ENCODE measurements around the gene KPNA6.
"Not testable (repeated sequence)": the region's sequence is repeated elsewhere in the genome, so short reads cannot be mapped to it uniquely, and the experiment has no call there.

Gene KPNA6

GRCh38 chr1:32074841-32075240 lies 33.0 kb upstream of the KPNA6 start:
- H3K4me3 ChIP-seq (ENCODE audit: low read depth in 1 of 2, low read length in 2 of 2), result 0 out of 4 replicates have a peak overlapping the region, but pooled peaks of 1 of the 2 experiments have one; percentile 10
- H3K36me3 ChIP-seq (ENCODE audit: insufficient read depth, low read length), result peaks cover 56% of the 10 kb centered on the region
- peak overlapping the region; percentile 33; the same call in 1 of the 2 replicates for H3K4me2 ChIP-seq (ENCODE audit: insufficient read depth, low read length)
- no peak overlapping the region for H3K27ac ChIP-seq (ENCODE audit: low read length)
- ATAC-seq (ENCODE audit: insufficient read depth, low read depth) (no peak), DNase-seq (no peak)
- H3K9ac ChIP-seq (ENCODE audit: low read depth, low read length), result no peak overlapping the region
- H4K20me1 ChIP-seq (ENCODE audit: insufficient read depth, low read length), result peaks cover 20% of the 10 kb centered on the region
- no peak for TF ChIP-seq EZH2 (IDR thresholded peaks at IDR 0.05; ENCODE audit: borderline replicate concordance, low read depth, low read length, severe bottlenecking)
- no peak for TF ChIP-seq CTCF (IDR thresholded peaks at IDR 0.05; ENCODE audit: borderline replicate concordance, extremely low read depth, low read length, poor library complexity, severe bottlenecking)
- no peaks in the 10 kb centered on the region for H3K27me3 ChIP-seq (ENCODE audit: insufficient read depth, low read length, poor library complexity)
- H3K4me1 ChIP-seq (ENCODE audit: insufficient read depth, low read length), result peaks cover 33% of the 10 kb centered on the region
- H3K79me2 ChIP-seq (ENCODE audit: insufficient read depth, low read length), result peaks cover 42% of the 10 kb centered on the region
- H3K9me3 ChIP-seq (ENCODE audit: insufficient read depth, low read length, severe bottlenecking), result no peaks in the 10 kb centered on the region
- H2AFZ ChIP-seq (ENCODE audit: low read depth, low read length), result no peak overlapping the region

GRCh38 chr1:32077451-32077850 lies 30.4 kb upstream of the KPNA6 start:
- TF ChIP-seq EZH2 (IDR thresholded peaks at IDR 0.05; ENCODE audit: borderline replicate concordance, low read depth, low read length, severe bottlenecking) (no peak), CTCF (IDR thresholded peaks at IDR 0.05; ENCODE audit: borderline replicate concordance, extremely low read depth, low read length, poor library complexity, severe bottlenecking) (no peak)
- peaks cover 20% of the 10 kb centered on the region for H3K4me1 ChIP-seq (ENCODE audit: insufficient read depth, low read length)
- no peak overlapping the region for H3K27ac ChIP-seq (ENCODE audit: low read length)
- DNase-seq, result no peak
- peaks cover 68% of the 10 kb centered on the region for H3K36me3 ChIP-seq (ENCODE audit: insufficient read depth, low read length)
- H3K9me3 ChIP-seq (ENCODE audit: insufficient read depth, low read length, severe bottlenecking), result no peaks in the 10 kb centered on the region
- no peak overlapping the region for H3K9ac ChIP-seq (ENCODE audit: low read depth, low read length)
- no peak overlapping the region for H2AFZ ChIP-seq (ENCODE audit: low read depth, low read length)
- no peak overlapping the region for H3K4me2 ChIP-seq (ENCODE audit: insufficient read depth, low read length)
- no peak for ATAC-seq (ENCODE audit: insufficient read depth, low read depth)
- H3K4me3 ChIP-seq (ENCODE audit: low read depth in 1 of 2, low read length in 2 of 2), result no peak overlapping the region
- H3K79me2 ChIP-seq (ENCODE audit: insufficient read depth, low read length), result peaks cover 42% of the 10 kb centered on the region
- H4K20me1 ChIP-seq (ENCODE audit: insufficient read depth, low read length), result peaks cover 20% of the 10 kb centered on the region
- no peaks in the 10 kb centered on the region for H3K27me3 ChIP-seq (ENCODE audit: insufficient read depth, low read length, poor library complexity)

DNA sequence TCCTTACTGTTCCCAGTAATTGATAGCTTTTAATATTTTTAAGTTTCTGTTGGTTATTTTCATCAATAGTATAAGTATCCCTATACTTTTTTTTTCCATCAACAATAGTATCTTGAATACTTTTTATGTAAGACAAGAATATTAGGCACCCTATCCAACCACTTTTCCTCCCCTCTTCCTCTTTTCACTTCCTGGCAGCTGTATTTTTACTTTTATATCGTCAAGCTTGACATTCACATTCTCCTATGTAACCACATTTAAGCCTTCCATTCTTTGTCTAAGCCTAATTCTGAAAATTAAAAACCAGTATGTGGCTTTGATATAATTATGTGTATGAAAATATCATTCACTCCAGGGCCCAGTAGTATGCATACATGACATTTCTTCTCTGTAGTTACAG lies 25.8 kb upstream of the KPNA6 start:
- H4K20me1 ChIP-seq (ENCODE audit: insufficient read depth, low read length), result no peaks in the 10 kb centered on the region; the same call in 1 of the 2 replicates
- ATAC-seq (ENCODE audit: insufficient read depth, low read depth), result no peak
- H3K4me3 ChIP-seq (ENCODE audit: low read depth in 1 of 2, low read length in 2 of 2), result no peak overlapping the region
- no peaks in the 10 kb centered on the region for H3K9me3 ChIP-seq (ENCODE audit: insufficient read depth, low read length, severe bottlenecking)
- peaks cover 66% of the 10 kb centered on the region for H3K36me3 ChIP-seq (ENCODE audit: insufficient read depth, low read length)
- no peak overlapping the region for H3K27ac ChIP-seq (ENCODE audit: low read length)
- H3K9ac ChIP-seq (ENCODE audit: low read depth, low read length), result no peak overlapping the region
- H3K27me3 ChIP-seq (ENCODE audit: insufficient read depth, low read length, poor library complexity), result no peaks in the 10 kb centered on the region
- peaks cover 7% of the 10 kb centered on the region; the same call in 1 of the 2 replicates for H3K79me2 ChIP-seq (ENCODE audit: insufficient read depth, low read length)
- TF ChIP-seq CTCF (IDR thresholded peaks at IDR 0.05; ENCODE audit: borderline replicate concordance, extremely low read depth, low read length, poor library complexity, severe bottlenecking) (no peak), EZH2 (IDR thresholded peaks at IDR 0.05; ENCODE audit: borderline replicate concordance, low read depth, low read length, severe bottlenecking) (no peak)
- DNase-seq, result no peak
- no peaks in the 10 kb centered on the region for H3K4me1 ChIP-seq (ENCODE audit: insufficient read depth, low read length)
- H2AFZ ChIP-seq (ENCODE audit: low read depth, low read length), result no peak overlapping the region
- H3K4me2 ChIP-seq (ENCODE audit: insufficient read depth, low read length), result no peak overlapping the region

DNA sequence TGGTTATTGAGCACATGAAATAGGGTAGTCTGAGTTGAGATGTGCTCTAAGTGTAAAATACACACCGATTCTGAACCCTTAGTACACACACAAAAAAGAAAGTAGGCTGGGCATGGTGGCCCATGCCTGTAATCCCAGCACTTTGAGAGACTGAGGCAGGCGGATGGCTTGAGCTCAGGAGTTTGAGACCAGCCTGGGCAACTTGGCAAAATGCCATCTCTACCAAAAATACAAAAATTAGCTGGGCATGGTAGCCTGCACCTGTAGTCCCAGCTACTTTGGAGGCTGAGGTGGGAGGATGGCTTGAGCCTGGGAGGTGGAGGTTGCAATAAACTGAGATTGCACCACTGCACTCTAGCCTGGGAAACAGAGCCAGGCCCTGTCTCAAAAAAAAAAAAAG lies 21.5 kb upstream of the KPNA6 start:
- not testable (repeated sequence) for H4K20me1 ChIP-seq (ENCODE audit: insufficient read depth, low read length); H3K27me3 ChIP-seq (ENCODE audit: insufficient read depth, low read length, poor library complexity); H3K4me1 ChIP-seq (ENCODE audit: insufficient read depth, low read length); H2AFZ ChIP-seq (ENCODE audit: low read depth, low read length); ATAC-seq (ENCODE audit: insufficient read depth, low read depth); H3K4me3 ChIP-seq (ENCODE audit: low read depth in 1 of 2, low read length in 2 of 2); H3K9me3 ChIP-seq (ENCODE audit: insufficient read depth, low read length, severe bottlenecking); H3K9ac ChIP-seq (ENCODE audit: low read depth, low read length); H3K27ac ChIP-seq (ENCODE audit: low read length); H3K79me2 ChIP-seq (ENCODE audit: insufficient read depth, low read length); DNase-seq; H3K4me2 ChIP-seq (ENCODE audit: insufficient read depth, low read length)
- H3K36me3 ChIP-seq (ENCODE audit: insufficient read depth, low read length), result peaks cover 59% of the 10 kb centered on the region
